HCT116 (cell line): Measurements from ENCODE around the gene TAF5.
"Not testable (repeated sequence)": the region's sequence is repeated elsewhere in the genome, so short reads cannot be mapped to it uniquely, and the experiment has no call there.

Experiments
- CEBPB ChIP-seq: IDR thresholded peaks from 2 replicates; pipeline ENCODE4 v1.6.1; 2012; ENCODE audit warnings: low read depth
- EZH2 ChIP-seq: fragments of 200-600 bp; sonication (generic); IDR thresholded peaks from 2 replicates; pipeline ENCODE4 v1.6.1; 2017; ENCODE audit warnings: antibody characterized with exemption, mixed run types
- POLR2A ChIP-seq: IDR thresholded peaks from 2 replicates; pipeline ENCODE4 v1.7.0; 2011; ENCODE audit warnings: borderline replicate concordance; ENCODE audit not compliant: insufficient read depth, insufficient read length; ENCODE audit errors: extremely low read depth
- POLR2AphosphoS5 ChIP-seq: IDR thresholded peaks from 2 replicates; pipeline ENCODE4 v1.6.1; 2011; ENCODE audit warnings: mild to moderate bottlenecking, low read depth, low read length, moderate library complexity
- RAD21 ChIP-seq: IDR thresholded peaks from 2 replicates; pipeline ENCODE4 v1.6.1; 2012; ENCODE audit warnings: low read depth, mild to moderate bottlenecking
- REST ChIP-seq: IDR thresholded peaks from 2 replicates; pipeline ENCODE4 v1.6.1; 2012; ENCODE audit warnings: low read depth
- TCF7L2 ChIP-seq: IDR thresholded peaks from 2 replicates; pipeline ENCODE4 v1.7.0; 2011; ENCODE audit warnings: borderline replicate concordance, inconsistent platforms; ENCODE audit not compliant: insufficient read depth, insufficient read length; ENCODE audit errors: extremely low read depth

- not testable (repeated sequence) for TF ChIP-seq POLR2AphosphoS5, RAD21, CEBPB, EZH2, TCF7L2, REST, POLR2A
Observed at GRCh38 chr10:103417148-103417469, 49.3 kb downstream of the TAF5 start.
